ENCODE results near the gene SPAG16. TPM values are rescaled to one million over a fixed set of nuclear protein-coding genes. Genes with fewer than 3 reads are reported as not detected.

The SPAG16 gene
- total RNA-seq, 1 experiment from 2014 or later, result 17.3 TPM

DNA sequence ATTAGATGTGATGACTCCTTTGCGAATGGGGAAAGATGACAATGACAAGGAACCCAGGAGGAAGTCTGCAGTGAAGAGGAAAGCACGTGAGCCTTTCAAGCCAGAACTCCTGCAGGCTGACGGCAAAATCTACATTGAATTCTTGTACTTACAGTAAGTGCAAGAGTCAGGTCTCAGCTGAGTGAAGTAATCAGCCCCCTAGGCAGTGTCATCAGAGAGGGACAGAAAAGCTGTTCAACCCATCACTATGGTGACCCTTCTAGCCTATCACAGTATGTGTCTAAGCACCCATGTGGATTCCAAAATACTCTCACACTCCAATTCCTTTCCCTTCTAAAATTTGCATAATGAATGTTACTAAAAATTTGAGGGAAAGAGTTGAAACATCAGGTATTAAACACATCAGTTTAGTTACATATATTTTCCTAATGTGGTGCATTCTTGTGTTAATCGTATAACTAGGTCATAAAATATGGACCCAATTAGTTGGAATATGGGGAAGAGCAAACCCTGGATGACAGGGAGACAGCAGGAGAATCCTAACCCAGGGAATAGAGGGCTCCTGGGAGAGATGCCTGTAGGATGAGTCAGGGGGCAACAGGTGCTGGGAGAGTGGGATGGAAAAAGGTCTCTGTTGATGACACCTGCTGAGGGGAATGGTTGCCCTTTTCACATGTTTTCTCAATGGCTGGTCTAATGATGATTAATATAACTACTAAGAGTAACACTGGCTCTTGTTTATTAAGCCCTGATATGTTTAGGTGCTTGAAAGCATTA, 1166.0 kb downstream of the SPAG16 start:
- Histone ChIP-seq H3K9ac (ENCODE audit: extremely low read depth, insufficient read length, low read length) (no peak overlapping the region), H2BK120ac (ENCODE audit: low read depth, low read length, poor library complexity, severe bottlenecking) (no peak overlapping the region), H3K4me2 (ENCODE audit: insufficient read depth, insufficient read length, low read length) (no peak overlapping the region), H3K27me3 (ENCODE audit: insufficient read depth, low read length) (no peaks in the 10 kb centered on the region), H2BK5ac (ENCODE audit: insufficient read length, low read length) (no peak overlapping the region), H2AK5ac (ENCODE audit: insufficient read length, low read length) (no peak overlapping the region), H3K79me1 (ENCODE audit: insufficient read depth, low read depth, low read length, poor library complexity, severe bottlenecking) (no peaks in the 10 kb centered on the region), H4K91ac (ENCODE audit: insufficient read length, low read depth, low read length) (no peak overlapping the region), H4K8ac (replicated peaks; ENCODE audit: insufficient read length, low read depth, low read length) (no peak overlapping the region), H3T11ph (ENCODE audit: low read length) (no peak overlapping the region), H3K23ac (ENCODE audit: insufficient read length, low read depth, low read length) (no peak overlapping the region), H3K18ac (ENCODE audit: insufficient read length, low read depth, low read length) (no peak overlapping the region), H4K20me1 (ENCODE audit: control insufficient read depth, insufficient read depth, insufficient read length) (no peaks in the 10 kb centered on the region), H3K79me2 (ENCODE audit: insufficient read depth, low read length) (no peaks in the 10 kb centered on the region), H3K9me3 (ENCODE audit: control insufficient read depth, low read depth, low read length) (no peaks in the 10 kb centered on the region), H4K5ac (ENCODE audit: insufficient read length, low read depth, low read length) (no peak overlapping the region), H2BK12ac (ENCODE audit: insufficient read length, low read depth, low read length) (no peak overlapping the region), H3K14ac (ENCODE audit: insufficient read depth, low read length) (no peak overlapping the region), H3K56ac (ENCODE audit: insufficient read length, low read depth, low read length) (no peak overlapping the region), H3K4me1 (ENCODE audit: insufficient read depth, low read length) (no peaks in the 10 kb centered on the region), H3K4ac (ENCODE audit: low read depth, low read length) (no peak overlapping the region), H2BK15ac (ENCODE audit: low read depth, low read length) (no peak overlapping the region), H3K23me2 (ENCODE audit: insufficient read length, low read depth, low read length, poor library complexity, severe bottlenecking) (no peaks in the 10 kb centered on the region), H2AFZ (ENCODE audit: low read length) (no peak overlapping the region), H2BK20ac (ENCODE audit: low read depth, low read length, poor library complexity, severe bottlenecking) (no peak overlapping the region), H3K27ac (ENCODE audit: insufficient read length, low read depth, low read length) (no peak overlapping the region)
- Mint-ChIP-seq H3K4me3 (no peak overlapping the region), H3K36me3 (ENCODE audit: insufficient read depth in 1 of 3, low read depth in 3 of 3) (no peaks in the 10 kb centered on the region; a peak in 1 of 7 replicates), H3K27ac (no peak overlapping the region), H3K9me3 (peaks cover 0 to 2% of the 10 kb centered on the region in 2 experiments; a peak in 1 of 5 replicates), H3K27me3 (ENCODE audit: low read depth) (no peaks in the 10 kb centered on the region; the same call in 1 of the 2 replicates), H3K4me1 (peaks cover 5 to 10% of the 10 kb centered on the region in 2 experiments; a peak in 2 of 4 replicates)
- no CpG with 5 or more reads among the region's 4 CpGs for WGBS (ENCODE audit: extremely low coverage, insufficient read length, low lambda C conversion rate)
- TF ChIP-seq, protein P1, sequence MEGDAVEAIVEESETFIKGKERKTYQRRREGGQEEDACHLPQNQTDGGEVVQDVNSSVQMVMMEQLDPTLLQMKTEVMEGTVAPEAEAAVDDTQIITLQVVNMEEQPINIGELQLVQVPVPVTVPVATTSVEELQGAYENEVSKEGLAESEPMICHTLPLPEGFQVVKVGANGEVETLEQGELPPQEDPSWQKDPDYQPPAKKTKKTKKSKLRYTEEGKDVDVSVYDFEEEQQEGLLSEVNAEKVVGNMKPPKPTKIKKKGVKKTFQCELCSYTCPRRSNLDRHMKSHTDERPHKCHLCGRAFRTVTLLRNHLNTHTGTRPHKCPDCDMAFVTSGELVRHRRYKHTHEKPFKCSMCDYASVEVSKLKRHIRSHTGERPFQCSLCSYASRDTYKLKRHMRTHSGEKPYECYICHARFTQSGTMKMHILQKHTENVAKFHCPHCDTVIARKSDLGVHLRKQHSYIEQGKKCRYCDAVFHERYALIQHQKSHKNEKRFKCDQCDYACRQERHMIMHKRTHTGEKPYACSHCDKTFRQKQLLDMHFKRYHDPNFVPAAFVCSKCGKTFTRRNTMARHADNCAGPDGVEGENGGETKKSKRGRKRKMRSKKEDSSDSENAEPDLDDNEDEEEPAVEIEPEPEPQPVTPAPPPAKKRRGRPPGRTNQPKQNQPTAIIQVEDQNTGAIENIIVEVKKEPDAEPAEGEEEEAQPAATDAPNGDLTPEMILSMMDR (conservative IDR thresholded peaks at IDR 0.05), result no peak
- peak; percentile 47 for DNase-seq

Measured in H9 (cell line).